ENCODE results near the gene PLPP3.

PLPP3 gene

DNA sequence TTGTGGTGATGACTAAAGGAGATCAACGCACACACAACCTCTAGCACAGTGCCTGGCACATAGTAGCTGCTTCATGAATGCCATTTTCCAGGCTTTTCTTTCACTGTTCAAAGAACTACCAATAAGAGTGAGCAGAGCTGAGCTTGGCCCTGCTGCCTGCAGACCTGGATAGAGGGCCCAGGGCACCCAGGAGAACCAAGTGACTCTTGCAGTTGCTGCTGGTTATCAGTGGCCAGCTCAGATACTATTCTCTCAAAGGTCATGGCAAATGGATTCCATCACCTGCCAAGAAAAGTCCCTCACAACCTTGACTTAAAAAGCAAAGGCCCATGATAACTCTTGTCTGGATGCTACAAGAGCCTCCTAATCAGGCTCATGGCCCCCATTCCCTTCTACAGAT, 41.7 kb downstream of the PLPP3 start:
- H3K27me3 ChIP-seq (ENCODE audit: insufficient read depth, low read length): no peaks in the 10 kb centered on the region
- H3K9me3 ChIP-seq (ENCODE audit: low read length): peaks cover 4% of the 10 kb centered on the region
- H2AFZ ChIP-seq (ENCODE audit: low read depth, low read length): no peak overlapping the region
- peaks cover 42% of the 10 kb centered on the region for H3K36me3 ChIP-seq (ENCODE audit: insufficient read depth, low read length)
- H3K4me3 ChIP-seq (ENCODE audit: low read length): no peak overlapping the region
- H3K4me1 ChIP-seq (ENCODE audit: insufficient read depth, low read length): peaks cover 29% of the 10 kb centered on the region

GRCh38 chr1:56535939-56536338, 43.4 kb downstream of the PLPP3 start:
- H3K36me3 ChIP-seq (ENCODE audit: insufficient read depth, low read length): peaks cover 55% of the 10 kb centered on the region
- H2AFZ ChIP-seq (ENCODE audit: low read depth, low read length): no peak overlapping the region

GRCh38 chr1:56535362-56535761, 44.0 kb downstream of the PLPP3 start:
- H3K27me3 ChIP-seq (ENCODE audit: insufficient read depth, low read length): no peaks in the 10 kb centered on the region
- H3K4me1 ChIP-seq (ENCODE audit: insufficient read depth, low read length): peaks cover 31% of the 10 kb centered on the region
- H3K36me3 ChIP-seq (ENCODE audit: insufficient read depth, low read length): peaks cover 55% of the 10 kb centered on the region
- H2AFZ ChIP-seq (ENCODE audit: low read depth, low read length): no peak overlapping the region
- peaks cover 3% of the 10 kb centered on the region for H3K9me3 ChIP-seq (ENCODE audit: low read length)
- H3K4me3 ChIP-seq (ENCODE audit: low read length): no peak overlapping the region

More at GRCh38 chr1:56535939-56536338, 43.4 kb downstream of the PLPP3 start:
- Histone ChIP-seq H3K27me3 (ENCODE audit: insufficient read depth, low read length) (no peaks in the 10 kb centered on the region), H3K4me1 (ENCODE audit: insufficient read depth, low read length) (peaks cover 29% of the 10 kb centered on the region), H3K9me3 (ENCODE audit: low read length) (peaks cover 3% of the 10 kb centered on the region), H3K4me3 (ENCODE audit: low read length) (no peak overlapping the region)

- no peak overlapping the region for H3K4me3 ChIP-seq (ENCODE audit: low read length)
- peaks cover 59% of the 10 kb centered on the region for H3K36me3 ChIP-seq (ENCODE audit: insufficient read depth, low read length)
- H3K4me1 ChIP-seq (ENCODE audit: insufficient read depth, low read length): peaks cover 25% of the 10 kb centered on the region
- H2AFZ ChIP-seq (ENCODE audit: low read depth, low read length): no peak overlapping the region
- H3K27me3 ChIP-seq (ENCODE audit: insufficient read depth, low read length): no peaks in the 10 kb centered on the region
- H3K9me3 ChIP-seq (ENCODE audit: low read length): no peaks in the 10 kb centered on the region
Measured at GRCh38 chr1:56534130-56534651, 45.2 kb downstream of the PLPP3 start.

DNA sequence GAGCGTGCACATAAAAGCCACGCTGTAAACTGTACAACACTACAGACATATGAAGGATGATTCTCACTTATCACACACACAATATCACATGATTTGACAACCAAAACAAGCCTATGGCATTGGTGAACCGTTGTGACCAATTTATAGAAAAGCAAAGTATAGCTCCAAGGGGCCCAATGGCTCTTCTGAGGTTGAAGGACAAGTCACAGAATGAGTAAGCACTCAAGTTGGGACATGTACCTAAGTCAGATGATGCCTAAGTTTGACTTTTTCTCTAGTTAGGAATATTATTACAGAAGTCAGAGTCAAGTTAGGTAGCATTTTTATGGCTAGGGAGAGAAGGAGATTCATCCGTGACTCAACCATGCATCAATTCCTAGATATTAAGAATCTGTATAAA, 45.7 kb downstream of the PLPP3 start:
- peaks cover 26% of the 10 kb centered on the region for H3K4me1 ChIP-seq (ENCODE audit: insufficient read depth, low read length)
- H3K36me3 ChIP-seq (ENCODE audit: insufficient read depth, low read length): peaks cover 59% of the 10 kb centered on the region
- no peak overlapping the region for H2AFZ ChIP-seq (ENCODE audit: low read depth, low read length)
- no peaks in the 10 kb centered on the region for H3K9me3 ChIP-seq (ENCODE audit: low read length)
- H3K4me3 ChIP-seq (ENCODE audit: low read length): no peak overlapping the region
- H3K27me3 ChIP-seq (ENCODE audit: insufficient read depth, low read length): no peaks in the 10 kb centered on the region

DNA sequence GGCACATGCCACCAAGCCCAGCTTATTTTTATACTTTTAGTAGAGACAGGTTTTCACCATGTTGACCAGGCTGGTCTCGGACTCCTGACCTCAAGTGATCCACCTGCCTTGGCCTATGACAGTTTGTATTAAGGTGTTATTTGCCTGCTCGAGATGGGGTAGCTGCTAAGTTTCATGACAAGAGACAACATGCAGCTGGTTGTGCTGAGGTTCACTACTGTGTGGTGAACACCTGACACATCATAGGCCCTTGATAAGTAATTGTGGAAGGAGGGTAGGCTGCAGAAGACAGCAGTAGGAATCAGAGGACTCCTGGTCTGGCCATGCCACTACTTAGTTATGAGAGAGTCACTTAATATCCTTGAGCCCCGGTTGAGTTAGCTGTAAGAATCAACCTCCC, 46.2 kb downstream of the PLPP3 start:
- H2AFZ ChIP-seq (ENCODE audit: low read depth, low read length): no peak overlapping the region
- peaks cover 30% of the 10 kb centered on the region for H3K4me1 ChIP-seq (ENCODE audit: insufficient read depth, low read length)
- H3K36me3 ChIP-seq (ENCODE audit: insufficient read depth, low read length): peaks cover 59% of the 10 kb centered on the region
- no peaks in the 10 kb centered on the region for H3K9me3 ChIP-seq (ENCODE audit: low read length)
- H3K27me3 ChIP-seq (ENCODE audit: insufficient read depth, low read length): no peaks in the 10 kb centered on the region
- H3K4me3 ChIP-seq (ENCODE audit: low read length): no peak overlapping the region

GRCh38 chr1:56532350-56532683, 47.0 kb downstream of the PLPP3 start:
- H3K4me3 ChIP-seq (ENCODE audit: low read length): no peak overlapping the region
- no peaks in the 10 kb centered on the region for H3K9me3 ChIP-seq (ENCODE audit: low read length)
- H3K36me3 ChIP-seq (ENCODE audit: insufficient read depth, low read length): peaks cover 59% of the 10 kb centered on the region
- H3K27me3 ChIP-seq (ENCODE audit: insufficient read depth, low read length): no peaks in the 10 kb centered on the region
- H3K4me1 ChIP-seq (ENCODE audit: insufficient read depth, low read length): peaks cover 39% of the 10 kb centered on the region
- no peak overlapping the region for H2AFZ ChIP-seq (ENCODE audit: low read depth, low read length)

DNA sequence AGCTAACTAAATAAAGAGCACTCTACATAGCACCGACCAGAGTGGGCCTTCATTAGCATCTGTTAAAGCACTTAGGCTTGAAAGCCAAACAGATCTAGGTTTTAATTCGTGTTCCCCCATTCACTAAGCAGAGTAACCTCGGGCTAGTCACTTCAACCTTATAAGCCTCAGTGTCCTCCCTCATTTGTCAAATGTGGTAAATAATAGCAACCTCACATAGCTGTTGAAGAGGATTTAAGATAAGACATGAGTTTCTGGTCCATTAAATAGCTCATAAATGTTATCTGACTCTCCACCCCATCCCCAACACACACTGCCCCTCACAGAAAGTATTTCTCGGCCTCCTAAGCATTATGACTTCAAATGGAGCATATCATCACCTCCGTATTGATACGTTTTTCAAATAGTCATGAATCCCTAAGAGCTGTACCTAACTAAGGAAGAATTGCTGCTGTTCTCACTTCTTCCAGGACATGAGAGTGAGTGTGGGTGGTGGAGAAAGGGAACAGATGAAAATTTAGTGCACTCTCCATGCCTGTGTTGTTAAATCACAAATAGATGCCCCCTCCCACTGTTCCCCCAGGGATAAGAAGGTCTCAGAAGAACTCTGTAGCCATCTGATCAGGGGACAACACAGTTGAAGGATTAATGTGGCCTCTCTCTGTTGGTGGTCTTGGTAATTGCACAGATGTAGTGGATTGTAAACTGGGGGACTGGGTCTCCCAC, 47.6 kb downstream of the PLPP3 start:
- Histone ChIP-seq H3K4me3 (ENCODE audit: low read length) (no peak overlapping the region), H3K9me3 (ENCODE audit: low read length) (no peaks in the 10 kb centered on the region), H2AFZ (ENCODE audit: low read depth, low read length) (no peak overlapping the region), H3K27me3 (ENCODE audit: insufficient read depth, low read length) (no peaks in the 10 kb centered on the region), H3K36me3 (ENCODE audit: insufficient read depth, low read length) (peaks cover 56% of the 10 kb centered on the region), H3K4me1 (ENCODE audit: insufficient read depth, low read length) (peaks cover 39% of the 10 kb centered on the region)

DNA sequence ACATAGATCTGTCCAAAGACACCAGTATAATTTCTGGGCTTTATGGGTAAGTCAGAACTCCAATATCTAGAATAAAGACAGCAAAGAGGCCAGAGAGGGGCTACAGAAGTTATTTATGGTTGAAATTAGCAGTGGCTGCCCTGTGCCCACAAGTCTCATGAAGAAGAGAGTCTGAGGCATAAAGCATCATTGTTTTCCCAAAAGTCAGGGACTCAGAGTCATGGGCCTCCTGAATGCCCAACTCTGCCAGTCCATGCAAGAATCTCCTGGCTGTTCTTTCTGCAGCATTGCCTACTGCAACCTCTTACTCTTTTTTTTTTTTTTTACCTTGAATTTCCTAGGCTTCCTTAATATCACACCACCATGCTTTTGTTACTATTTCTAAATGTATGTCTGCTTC, 49.6 kb downstream of the PLPP3 start:
- Histone ChIP-seq H3K27me3 (ENCODE audit: insufficient read depth, low read length) (no peaks in the 10 kb centered on the region), H3K9me3 (ENCODE audit: low read length) (no peaks in the 10 kb centered on the region), H2AFZ (ENCODE audit: low read depth, low read length) (no peak overlapping the region), H3K4me1 (ENCODE audit: insufficient read depth, low read length) (peaks cover 22% of the 10 kb centered on the region), H3K36me3 (ENCODE audit: insufficient read depth, low read length) (peaks cover 45% of the 10 kb centered on the region), H3K4me3 (ENCODE audit: low read length) (no peak overlapping the region)

- no peak overlapping the region for H3K4me3 ChIP-seq (ENCODE audit: low read length)
Measured at GRCh38 chr1:56527548-56528302, 51.6 kb downstream of the PLPP3 start.

GRCh38 chr1:56526571-56527174, 52.7 kb downstream of the PLPP3 start:
- Histone ChIP-seq H2AFZ (ENCODE audit: low read depth, low read length) (no peak overlapping the region), H3K4me1 (ENCODE audit: insufficient read depth, low read length) (peaks cover 19% of the 10 kb centered on the region)

More at GRCh38 chr1:56527548-56528302, 51.6 kb downstream of the PLPP3 start:
- Histone ChIP-seq H3K36me3 (ENCODE audit: insufficient read depth, low read length) (peaks cover 44% of the 10 kb centered on the region), H3K9me3 (ENCODE audit: low read length) (no peaks in the 10 kb centered on the region), H3K4me1 (ENCODE audit: insufficient read depth, low read length) (peaks cover 19% of the 10 kb centered on the region), H2AFZ (ENCODE audit: low read depth, low read length) (no peak overlapping the region), H3K27me3 (ENCODE audit: insufficient read depth, low read length) (no peaks in the 10 kb centered on the region)

GRCh38 chr1:56525489-56526041, 53.8 kb downstream of the PLPP3 start:
- Histone ChIP-seq H3K9me3 (ENCODE audit: low read length) (no peaks in the 10 kb centered on the region), H2AFZ (ENCODE audit: low read depth, low read length) (no peak overlapping the region), H3K27me3 (ENCODE audit: insufficient read depth, low read length) (no peaks in the 10 kb centered on the region), H3K4me1 (ENCODE audit: insufficient read depth, low read length) (peaks cover 18% of the 10 kb centered on the region), H3K4me3 (ENCODE audit: low read length) (no peak overlapping the region), H3K36me3 (ENCODE audit: insufficient read depth, low read length) (peaks cover 45% of the 10 kb centered on the region)

More at GRCh38 chr1:56526571-56527174, 52.7 kb downstream of the PLPP3 start:
- Histone ChIP-seq H3K4me3 (ENCODE audit: low read length) (no peak overlapping the region), H3K27me3 (ENCODE audit: insufficient read depth, low read length) (no peaks in the 10 kb centered on the region), H3K36me3 (ENCODE audit: insufficient read depth, low read length) (peaks cover 46% of the 10 kb centered on the region), H3K9me3 (ENCODE audit: low read length) (no peaks in the 10 kb centered on the region)

GRCh38 chr1:56524263-56524662, 55.1 kb downstream of the PLPP3 start:
- peaks cover 52% of the 10 kb centered on the region for H3K36me3 ChIP-seq (ENCODE audit: insufficient read depth, low read length)

More at GRCh38 chr1:56524263-56524662, 55.1 kb downstream of the PLPP3 start:
- H3K9me3 ChIP-seq (ENCODE audit: low read length): no peaks in the 10 kb centered on the region
- H3K4me3 ChIP-seq (ENCODE audit: low read length): no peak overlapping the region
- peaks cover 17% of the 10 kb centered on the region for H3K4me1 ChIP-seq (ENCODE audit: insufficient read depth, low read length)
- H2AFZ ChIP-seq (ENCODE audit: low read depth, low read length): no peak overlapping the region
- no peaks in the 10 kb centered on the region for H3K27me3 ChIP-seq (ENCODE audit: insufficient read depth, low read length)

Measured in neuron (in vitro differentiated cells).